Retinal pigment epithelial cell (primary cell): ENCODE measurements around the gene MPDZ.

Experiments used
- DNase-seq: peaks from one replicate; pipeline ENCODE4 v3.0.0-alpha.2; 2010; ENCODE audit warnings: low read depth
- H3K4me3 ChIP-seq: 2 replicates; pipeline ENCODE4 v1.5.1; 2011; ENCODE audit warnings: mild to moderate bottlenecking, low read length, control low read depth, moderate library complexity
- CTCF ChIP-seq: conservative IDR thresholded peaks from 2 replicates; pipeline ENCODE4 v1.5.1; 2011; ENCODE audit warnings: low read depth, low read length, control low read depth, inconsistent platforms

MPDZ gene

GRCh38 chr9:13113751-13114150 lies 165.7 kb downstream of the MPDZ start:
- no peak overlapping the region for H3K4me3 ChIP-seq
- no peak for TF ChIP-seq CTCF
- no peak for DNase-seq

- DNase-seq: peak; percentile 6
- H3K4me3 ChIP-seq: no peak overlapping the region
- no peak for TF ChIP-seq CTCF
Measured at GRCh38 chr9:13113216-13113615, 166.3 kb downstream of the MPDZ start.

- DNase-seq: no peak
- no peak overlapping the region for H3K4me3 ChIP-seq
- no peak for TF ChIP-seq CTCF
Measured at GRCh38 chr9:13111778-13112177, 167.7 kb downstream of the MPDZ start.

GRCh38 chr9:13110766-13111417 lies 168.6 kb downstream of the MPDZ start:
- no peak for TF ChIP-seq CTCF
- no peak for DNase-seq
- no peak overlapping the region for H3K4me3 ChIP-seq

- H3K4me3 ChIP-seq: no peak overlapping the region
- no peak for DNase-seq
- no peak for TF ChIP-seq CTCF
Measured at GRCh38 chr9:13109781-13110180, 169.7 kb downstream of the MPDZ start.

- H3K4me3 ChIP-seq: no peak overlapping the region
- TF ChIP-seq CTCF: no peak
- no peak for DNase-seq
Measured at GRCh38 chr9:13107008-13107407, 172.5 kb downstream of the MPDZ start.

GRCh38 chr9:13100914-13101572 lies 178.4 kb downstream of the MPDZ start:
- H3K4me3 ChIP-seq: no peak overlapping the region
- no peak for DNase-seq
- no peak for TF ChIP-seq CTCF
